GM19372 (cell line): ENCODE data around the gene ARPIN.
"Not testable (repeated sequence)": the region's sequence is repeated elsewhere in the genome, so short reads cannot be mapped to it uniquely, and the experiment has no call there.

ENCODE experiments used
- ATAC-seq: cut with Tn5 transposase; IDR thresholded peaks from one replicate; pipeline ENCODE4 v1.9.1; 2021; ENCODE audit warnings: mild to moderate bottlenecking, low read depth, moderate library complexity; ENCODE audit not compliant: unreplicated experiment

The ARPIN gene

GRCh38 chr15:89912674-89913396, at the start of gene ARPIN:
ARPIN (minus strand) TSS chr15:89912952; CDS start chr15:89912835, 117 bp downstream.
- no peak for ATAC-seq

DNA sequence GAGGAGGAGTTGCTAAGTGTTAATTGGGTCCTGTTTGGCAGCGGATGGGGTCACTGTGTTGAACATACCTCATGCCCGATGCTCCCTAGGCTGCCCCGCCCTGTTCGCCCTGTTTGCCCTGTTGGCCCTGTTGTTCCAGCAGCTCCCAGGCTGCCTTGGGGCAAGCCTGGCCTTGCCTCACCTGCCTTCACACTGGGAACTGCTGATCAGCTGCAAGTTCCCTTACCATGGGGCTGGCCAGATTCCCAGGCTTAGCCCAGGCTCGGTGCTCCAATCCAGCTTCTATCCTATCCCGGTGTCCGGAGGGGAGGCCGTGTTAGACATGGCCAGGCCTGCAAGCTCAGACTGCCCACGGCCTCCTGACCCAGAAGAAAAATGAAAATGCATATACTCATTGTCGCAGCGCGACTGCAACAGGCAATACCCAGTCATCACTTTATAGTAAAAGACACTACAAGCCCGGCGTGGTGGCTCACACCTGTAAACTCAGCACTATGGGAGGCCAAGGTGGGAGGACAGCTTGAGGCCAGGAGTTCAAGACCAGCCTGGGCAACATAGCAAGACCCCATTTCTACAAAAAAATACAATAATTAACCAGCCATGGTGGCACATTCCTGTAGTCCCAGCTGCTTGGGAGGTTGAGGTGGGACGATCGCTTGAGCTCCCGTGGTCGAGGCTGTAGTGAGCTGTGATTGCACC, 45.5 kb upstream of the ARPIN start:
- ATAC-seq: no peak

DNA sequence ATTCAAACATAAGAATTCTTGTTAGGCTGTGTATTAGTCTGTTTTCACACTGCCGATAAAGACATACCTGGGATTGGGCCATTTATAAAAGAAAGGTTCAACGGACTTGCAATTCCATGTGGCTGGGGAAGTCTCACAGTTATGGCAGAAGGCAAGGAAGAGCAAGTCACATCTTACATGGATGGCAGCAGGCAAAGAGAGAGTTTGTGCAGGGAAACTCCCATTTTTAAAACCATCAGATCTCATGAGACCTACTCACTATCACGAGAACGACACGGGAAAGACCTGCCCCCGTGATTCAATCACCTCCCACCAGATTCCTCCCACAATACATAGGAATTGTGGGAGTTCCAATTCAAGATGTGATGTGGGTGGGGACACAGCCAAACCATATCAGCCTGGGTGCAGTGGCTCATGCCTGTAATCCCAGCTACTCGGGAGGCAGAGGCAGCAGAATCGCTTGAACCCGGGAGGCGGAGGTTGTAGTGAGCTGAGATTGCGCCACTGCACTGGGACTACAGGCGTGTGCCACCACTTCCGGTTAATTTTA, 42.8 kb upstream of the ARPIN start:
- ATAC-seq: not testable (repeated sequence)

GRCh38 chr15:89954541-89954940, 41.8 kb upstream of the ARPIN start:
- no peak for ATAC-seq

- no peak for ATAC-seq
These were observed 36.0 kb upstream of the ARPIN start for GRCh38 chr15:89948796-89949195.

DNA sequence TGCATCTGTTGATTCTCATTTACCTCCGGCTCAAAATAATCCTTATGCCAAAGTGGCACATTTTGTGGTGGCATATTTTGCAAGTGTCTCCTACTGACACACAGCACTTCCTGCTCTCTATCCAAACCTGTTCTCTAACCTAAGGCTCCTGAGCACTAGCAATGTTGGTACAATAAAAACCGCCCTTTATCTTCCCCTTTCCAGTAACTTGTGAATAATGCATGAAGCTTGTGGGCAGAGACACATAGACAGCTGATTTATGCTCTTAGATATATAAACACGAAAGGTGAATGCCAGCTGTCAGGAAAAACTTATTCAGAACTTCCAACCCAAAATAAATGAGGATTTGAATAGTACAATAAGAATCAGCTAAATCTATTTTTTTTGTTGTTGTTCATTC, 34.6 kb upstream of the ARPIN start:
- ATAC-seq: no peak

- ATAC-seq: no peak
These were observed 34.0 kb upstream of the ARPIN start for GRCh38 chr15:89946681-89947299.

DNA sequence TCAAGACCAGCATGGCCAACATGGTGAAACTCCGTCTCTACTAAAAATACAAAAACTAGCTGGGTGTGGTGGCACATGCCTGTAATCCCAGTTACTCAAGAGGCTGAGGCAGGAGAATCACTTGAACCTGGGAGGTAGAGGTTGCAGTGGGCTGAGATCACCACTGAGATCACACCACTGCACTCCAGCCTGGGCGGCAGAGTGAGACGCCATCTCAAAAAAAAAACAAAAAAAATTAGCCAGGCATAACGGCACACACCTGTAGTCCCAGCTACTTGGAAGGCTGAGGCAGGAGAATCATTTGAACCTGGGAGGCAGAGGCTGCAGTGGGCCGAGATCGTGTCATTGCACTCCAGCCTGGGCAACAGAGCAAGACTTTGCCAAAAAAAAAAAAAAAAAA, 31.0 kb upstream of the ARPIN start:
- not testable (repeated sequence) for ATAC-seq

DNA sequence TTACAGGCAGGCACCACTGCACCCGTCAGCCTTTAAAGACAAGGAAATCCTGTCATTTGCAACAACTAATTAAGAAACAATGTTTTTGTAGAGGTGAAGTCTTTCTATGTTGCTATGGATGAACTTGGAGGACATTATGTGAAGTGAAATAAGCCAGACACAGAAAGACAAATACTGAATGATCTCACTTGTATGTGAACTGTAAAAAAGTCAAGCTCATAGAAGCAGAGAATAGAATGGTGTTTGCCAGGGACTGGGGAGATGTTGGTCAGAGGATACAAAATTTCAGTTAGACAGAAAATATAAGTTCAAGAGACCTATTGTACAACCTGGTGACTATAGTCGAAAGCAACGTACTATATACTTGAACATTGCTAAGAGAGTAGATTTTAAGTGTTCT, 27.2 kb upstream of the ARPIN start:
- no peak for ATAC-seq

- ATAC-seq: not testable (repeated sequence)
These were observed 26.6 kb upstream of the ARPIN start for GRCh38 chr15:89939377-89939776.

- no peak for ATAC-seq
These were observed 24.9 kb upstream of the ARPIN start for GRCh38 chr15:89937365-89938350.

DNA sequence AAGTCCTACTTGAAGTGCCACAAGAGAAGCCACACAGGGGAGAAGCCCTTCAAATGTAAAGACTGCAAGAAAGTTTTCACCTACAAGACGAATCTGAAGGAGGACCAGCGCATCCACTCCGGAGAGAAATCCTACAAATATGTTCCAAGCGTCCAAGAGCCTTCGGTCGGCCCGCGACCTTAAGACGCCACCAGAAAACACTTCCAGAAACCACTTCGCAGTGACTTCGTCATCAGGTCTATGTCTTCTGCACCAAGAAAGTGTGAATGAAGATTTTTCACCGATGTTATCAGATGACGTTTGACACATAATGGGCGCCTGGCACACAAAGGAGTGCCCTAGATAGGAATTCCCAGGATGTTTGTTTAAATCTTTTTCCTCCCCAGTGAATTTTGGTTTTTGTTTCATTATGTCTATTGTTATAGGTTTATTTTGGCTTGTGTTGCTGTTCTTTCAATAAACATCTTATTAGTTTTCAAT, 24.1 kb upstream of the ARPIN start:
- no peak for ATAC-seq

- no peak for ATAC-seq
These were observed 23.5 kb upstream of the ARPIN start for GRCh38 chr15:89936051-89936785.

DNA sequence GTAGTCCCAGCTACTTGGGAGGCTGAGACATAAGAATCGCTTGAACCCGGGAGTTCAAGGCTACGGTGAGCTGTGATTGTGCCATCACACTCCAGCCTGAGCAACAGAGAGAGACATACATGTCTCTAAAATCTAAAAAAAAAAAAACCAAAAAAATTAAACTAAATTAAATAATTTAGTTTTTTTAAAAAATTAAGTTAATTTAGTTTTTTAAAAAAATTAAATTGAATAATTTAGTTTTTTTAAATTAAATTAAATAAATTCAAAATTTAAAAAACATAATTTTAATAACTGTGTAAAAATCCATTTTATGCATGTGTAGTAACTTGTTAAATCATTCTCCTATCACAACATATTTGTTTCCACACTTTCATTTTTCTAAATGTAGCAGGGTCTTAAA, 20.1 kb upstream of the ARPIN start:
- no peak for ATAC-seq

GRCh38 chr15:89928421-89928820, 15.7 kb upstream of the ARPIN start:
- no peak for ATAC-seq

DNA sequence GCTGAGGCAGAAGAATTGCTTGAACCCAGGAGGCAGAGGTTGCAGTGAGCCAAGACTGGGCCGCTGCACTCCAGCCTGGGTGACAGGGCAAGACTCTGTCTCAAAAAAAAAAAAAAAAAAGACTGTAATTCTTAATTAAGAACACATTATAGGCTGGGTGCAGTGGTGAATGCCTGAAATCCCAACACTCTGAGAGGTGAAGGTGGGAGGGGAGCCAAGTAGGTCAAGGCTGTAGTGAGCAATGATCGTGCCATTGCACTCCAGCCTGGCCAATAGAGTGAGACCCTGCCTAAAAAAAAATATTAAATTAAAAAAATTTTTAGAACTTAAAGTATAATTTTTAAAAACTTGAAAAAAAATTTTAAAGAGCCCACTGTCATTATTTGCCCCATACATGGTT, 13.4 kb upstream of the ARPIN start:
- no peak for ATAC-seq

DNA sequence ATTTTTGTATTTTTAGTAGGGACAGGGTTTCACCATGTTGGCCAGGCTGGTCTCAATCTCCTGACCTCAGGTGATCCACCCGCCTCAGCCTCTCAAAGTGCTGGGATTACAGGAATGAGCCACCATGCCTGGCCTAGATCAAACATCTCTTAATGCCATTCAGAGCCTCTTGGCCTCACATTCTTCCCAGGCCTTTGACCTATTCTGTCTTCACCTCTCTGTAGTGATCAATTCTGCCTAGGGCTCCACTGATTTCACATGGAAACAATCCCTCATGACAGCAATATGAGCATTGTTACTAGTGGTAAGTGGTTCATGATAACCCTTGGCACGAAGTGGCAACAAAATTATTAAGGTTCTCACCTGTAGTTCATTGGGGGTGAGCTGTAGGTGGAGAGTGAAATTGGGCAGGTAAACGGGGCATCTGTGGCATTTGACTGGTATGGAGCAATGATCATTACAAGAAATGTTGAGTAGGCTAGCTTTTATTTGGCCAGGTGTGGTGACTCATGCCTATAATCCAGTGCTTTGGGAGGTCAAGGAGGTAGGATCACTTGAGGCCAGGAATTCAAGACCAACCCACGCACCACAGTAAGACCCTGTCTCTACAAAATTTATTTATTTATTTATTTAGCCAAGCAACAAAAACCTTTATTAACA, 4.8 kb upstream of the ARPIN start:
- ATAC-seq: no peak

DNA sequence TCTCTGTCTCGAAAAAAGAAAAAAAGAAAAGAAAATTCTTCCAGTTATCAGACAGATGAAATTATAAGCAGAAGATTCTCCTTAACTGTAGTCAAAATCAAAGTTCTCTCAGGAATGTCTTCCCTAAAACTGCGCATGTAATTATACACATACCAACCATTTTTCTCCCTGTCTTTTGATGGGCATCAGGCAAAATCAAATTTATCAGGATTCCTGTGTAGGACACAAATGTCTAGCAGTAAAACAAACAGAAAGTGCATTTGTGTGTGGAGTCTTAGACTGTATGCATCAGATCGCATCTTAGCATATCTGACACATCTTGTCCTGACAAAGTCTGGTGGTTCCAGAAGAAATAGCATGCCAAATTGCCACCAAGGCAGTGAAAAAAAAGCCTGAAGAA, 3.9 kb upstream of the ARPIN start:
- ATAC-seq: no peak

GRCh38 chr15:89912145-89912673, 543 bp downstream of the ARPIN start:
- no peak for ATAC-seq
